GM12873 (cell line): ENCODE measurements around the gene GLIPR2.

ENCODE experiments used
- CTCF ChIP-seq: IDR thresholded peaks from 2 replicates; pipeline ENCODE4 v1.5.1; 2012; ENCODE audit warnings: low read depth, mild to moderate bottlenecking, moderate library complexity, low read length, control low read depth; ENCODE audit not compliant: insufficient read depth; ENCODE audit errors: missing control alignments

GLIPR2 gene

GRCh38 chr9:36148311-36149051, 11.9 kb downstream of the GLIPR2 start:
- TF ChIP-seq CTCF = no peak

- TF ChIP-seq CTCF = no peak
Observed at GRCh38 chr9:36149197-36149596, 12.7 kb downstream of the GLIPR2 start.

GRCh38 chr9:36150574-36151315, 14.2 kb downstream of the GLIPR2 start:
- no peak for TF ChIP-seq CTCF

GRCh38 chr9:36151316-36152210, 15.0 kb downstream of the GLIPR2 start:
- no peak for TF ChIP-seq CTCF

GRCh38 chr9:36152741-36153438, 16.4 kb downstream of the GLIPR2 start:
- no peak for TF ChIP-seq CTCF

GRCh38 chr9:36153746-36154145, 17.2 kb downstream of the GLIPR2 start:
- no peak for TF ChIP-seq CTCF
